SHP77 treated with DMSO at 0.1 percent for 48 hours (cell line): ENCODE results near the gene PDE12.
"Not testable (repeated sequence)": the region's sequence is repeated elsewhere in the genome, so short reads cannot be mapped to it uniquely, and the experiment has no call there.

Experiments
- DNase-seq: peaks from one replicate; lab custom pipeline; 2025; lab: John Stamatoyannopoulos, UW

The PDE12 gene

GRCh38 chr3:57587905-57588304 lies 31.8 kb downstream of the PDE12 start:
- DNase-seq = no peak

- DNase-seq = no peak
Observed at GRCh38 chr3:57592306-57592705, 36.2 kb downstream of the PDE12 start.

- DNase-seq = no peak
Observed at GRCh38 chr3:57594144-57594543, 38.1 kb downstream of the PDE12 start.

GRCh38 chr3:57594576-57594975 lies 38.5 kb downstream of the PDE12 start:
- no peak for DNase-seq

- DNase-seq = no peak
Observed at GRCh38 chr3:57596495-57597126, 40.5 kb downstream of the PDE12 start.

GRCh38 chr3:57597127-57597923 lies 41.3 kb downstream of the PDE12 start, which contains the start of gene ARF4:
Gene ARF4 (minus strand): TSS chr3:57597344. CDS start chr3:57597140, 204 bp downstream.
- DNase-seq = peak; percentile 96

GRCh38 chr3:57598765-57599360 lies 42.8 kb downstream of the PDE12 start:
- DNase-seq = no peak

- DNase-seq = no peak
Observed at GRCh38 chr3:57600195-57600594, 44.1 kb downstream of the PDE12 start.

GRCh38 chr3:57604971-57605370 lies 48.9 kb downstream of the PDE12 start:
- no peak for DNase-seq

- no peak for DNase-seq
Observed at GRCh38 chr3:57605683-57606082, 49.6 kb downstream of the PDE12 start.

- not testable (repeated sequence) for DNase-seq
Observed at GRCh38 chr3:57611870-57612269, 55.8 kb downstream of the PDE12 start.

GRCh38 chr3:57616233-57616632 lies 60.2 kb downstream of the PDE12 start:
- no peak for DNase-seq
